ENCODE data around the gene PAH. TPM values are rescaled to one million over a fixed set of nuclear protein-coding genes. Genes with fewer than 3 reads are reported as not detected.

PAH gene
- total and polyA plus RNA-seq, 2 of the 4 experiments (the other 2 are of a cell fraction) = not detected

DNA sequence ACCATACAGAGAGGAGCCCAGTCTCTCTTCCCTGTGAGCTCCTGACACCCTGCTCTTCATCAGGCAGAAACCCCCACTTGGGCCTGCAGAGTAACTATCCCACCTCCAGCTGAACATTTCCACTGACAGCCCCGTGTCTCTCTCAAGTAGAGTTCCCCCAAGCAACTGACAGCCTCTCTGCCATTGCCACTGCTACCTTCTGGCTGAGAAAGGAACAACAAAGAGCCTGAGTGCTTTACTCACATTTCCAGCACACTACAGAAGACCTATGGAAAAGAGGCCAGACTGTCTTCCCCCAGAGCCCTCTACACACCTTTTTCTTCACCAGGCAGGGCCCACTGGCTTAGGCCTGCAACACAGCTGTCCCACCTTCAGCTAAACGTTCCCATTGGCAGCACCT is 22.0 kb upstream of the PAH start:
- Histone ChIP-seq H3K27ac (ENCODE audit: insufficient read depth, low read length) (no peak overlapping the region), H3K9ac (ENCODE audit: low read depth, low read length) (no peak overlapping the region), H3K4me2 (ENCODE audit: low read depth, low read length) (no peak overlapping the region), H3K4me1 (ENCODE audit: control insufficient read depth, insufficient read depth, low read length) (no peaks in the 10 kb centered on the region), H3K14ac (replicated peaks; ENCODE audit: low read depth, low read length) (no peak overlapping the region), H2AK9ac (replicated peaks; ENCODE audit: low read depth, low read length, poor library complexity) (no peak overlapping the region), H3K9me1 (ENCODE audit: insufficient read depth, low read length) (no peaks in the 10 kb centered on the region), H2BK20ac (ENCODE audit: low read depth, low read length) (no peak overlapping the region), H3K79me1 (ENCODE audit: low read depth in 1 of 2, low read length in 2 of 2) (no peaks in the 10 kb centered on the region), H4K5ac (ENCODE audit: low read depth, low read length) (no peak overlapping the region), H2AFZ (replicated peaks; ENCODE audit: low read length, poor library complexity) (no peak overlapping the region), H3K18ac (ENCODE audit: low read depth, low read length) (no peak overlapping the region), H4K91ac (ENCODE audit: insufficient read depth, low read depth, low read length) (no peak overlapping the region), H3K4ac (ENCODE audit: low read depth, low read length) (no peak overlapping the region), H4K20me1 (ENCODE audit: insufficient read depth, low read length) (no peaks in the 10 kb centered on the region), H3K36me3 (ENCODE audit: control insufficient read depth, insufficient read depth, low read length) (no peaks in the 10 kb centered on the region), H2BK120ac (ENCODE audit: low read depth, low read length) (no peak overlapping the region), H3K23ac (ENCODE audit: low read depth, low read length) (no peak overlapping the region), H2BK15ac (ENCODE audit: low read depth, low read length) (no peak overlapping the region), H2AK5ac (ENCODE audit: low read depth, low read length) (no peak overlapping the region), H2BK5ac (ENCODE audit: low read depth, low read length, poor library complexity, severe bottlenecking) (no peak overlapping the region), H3K4me3 (ENCODE audit: insufficient read depth, low read depth, low read length) (no peak overlapping the region), H3K9me3 (ENCODE audit: control insufficient read depth, insufficient read depth, low read length) (peaks cover 9% of the 10 kb centered on the region; the same call in 1 of the 2 replicates), H4K8ac (ENCODE audit: low read depth in 2 of 2, low read length in 2 of 2) (no peak overlapping the region), H3K27me3 (ENCODE audit: control insufficient read depth, insufficient read depth, low read length) (no peaks in the 10 kb centered on the region), H3K56ac (ENCODE audit: extremely low read depth, insufficient read depth, low read length) (no peak overlapping the region)
- no peak for ATAC-seq (ENCODE audit: low read depth)
- no TSS peak for BruUV-seq (replicated peaks)
- ChIA-PET CTCF (no interaction called here), POLR2A (ENCODE audit: unreplicated experiment) (no interaction called here)
- TF ChIP-seq MXI1 (IDR thresholded peaks at IDR 0.05; ENCODE audit: borderline replicate concordance, low read depth, low read length) (no peak), MAZ (IDR thresholded peaks at IDR 0.05; ENCODE audit: borderline replicate concordance, low read depth, low read length) (no peak), RFX5 (IDR thresholded peaks at IDR 0.05; ENCODE audit: low read depth, low read length) (no peak), POLR2A (IDR thresholded peaks at IDR 0.05; ENCODE audit: low read depth, low read length) (no peak), MAFK (IDR thresholded peaks at IDR 0.05; ENCODE audit: low read depth, low read length) (no peak), RAD21 (IDR thresholded peaks at IDR 0.05; ENCODE audit: low read length) (no peak), CHD1 (IDR thresholded peaks at IDR 0.05; ENCODE audit: low read depth, low read length) (no peak), RCOR1 (IDR thresholded peaks at IDR 0.05; ENCODE audit: insufficient replicate concordance, low read length) (no peak), SMC3 (IDR thresholded peaks at IDR 0.05; ENCODE audit: low read depth, low read length) (no peak), NFE2L2 (IDR thresholded peaks at IDR 0.05; ENCODE audit: low read depth, low read length) (no peak)
- TF ChIP-seq, protein P1, sequence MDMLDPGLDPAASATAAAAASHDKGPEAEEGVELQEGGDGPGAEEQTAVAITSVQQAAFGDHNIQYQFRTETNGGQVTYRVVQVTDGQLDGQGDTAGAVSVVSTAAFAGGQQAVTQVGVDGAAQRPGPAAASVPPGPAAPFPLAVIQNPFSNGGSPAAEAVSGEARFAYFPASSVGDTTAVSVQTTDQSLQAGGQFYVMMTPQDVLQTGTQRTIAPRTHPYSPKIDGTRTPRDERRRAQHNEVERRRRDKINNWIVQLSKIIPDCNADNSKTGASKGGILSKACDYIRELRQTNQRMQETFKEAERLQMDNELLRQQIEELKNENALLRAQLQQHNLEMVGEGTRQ (IDR thresholded peaks at IDR 0.05; ENCODE audit: low read depth, low read length) = no peak
- TF ChIP-seq, protein P2, sequence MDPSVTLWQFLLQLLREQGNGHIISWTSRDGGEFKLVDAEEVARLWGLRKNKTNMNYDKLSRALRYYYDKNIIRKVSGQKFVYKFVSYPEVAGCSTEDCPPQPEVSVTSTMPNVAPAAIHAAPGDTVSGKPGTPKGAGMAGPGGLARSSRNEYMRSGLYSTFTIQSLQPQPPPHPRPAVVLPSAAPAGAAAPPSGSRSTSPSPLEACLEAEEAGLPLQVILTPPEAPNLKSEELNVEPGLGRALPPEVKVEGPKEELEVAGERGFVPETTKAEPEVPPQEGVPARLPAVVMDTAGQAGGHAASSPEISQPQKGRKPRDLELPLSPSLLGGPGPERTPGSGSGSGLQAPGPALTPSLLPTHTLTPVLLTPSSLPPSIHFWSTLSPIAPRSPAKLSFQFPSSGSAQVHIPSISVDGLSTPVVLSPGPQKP (IDR thresholded peaks at IDR 0.05; ENCODE audit: borderline replicate concordance, low read depth, low read length) = no peak
- TF ChIP-seq, protein P3, sequence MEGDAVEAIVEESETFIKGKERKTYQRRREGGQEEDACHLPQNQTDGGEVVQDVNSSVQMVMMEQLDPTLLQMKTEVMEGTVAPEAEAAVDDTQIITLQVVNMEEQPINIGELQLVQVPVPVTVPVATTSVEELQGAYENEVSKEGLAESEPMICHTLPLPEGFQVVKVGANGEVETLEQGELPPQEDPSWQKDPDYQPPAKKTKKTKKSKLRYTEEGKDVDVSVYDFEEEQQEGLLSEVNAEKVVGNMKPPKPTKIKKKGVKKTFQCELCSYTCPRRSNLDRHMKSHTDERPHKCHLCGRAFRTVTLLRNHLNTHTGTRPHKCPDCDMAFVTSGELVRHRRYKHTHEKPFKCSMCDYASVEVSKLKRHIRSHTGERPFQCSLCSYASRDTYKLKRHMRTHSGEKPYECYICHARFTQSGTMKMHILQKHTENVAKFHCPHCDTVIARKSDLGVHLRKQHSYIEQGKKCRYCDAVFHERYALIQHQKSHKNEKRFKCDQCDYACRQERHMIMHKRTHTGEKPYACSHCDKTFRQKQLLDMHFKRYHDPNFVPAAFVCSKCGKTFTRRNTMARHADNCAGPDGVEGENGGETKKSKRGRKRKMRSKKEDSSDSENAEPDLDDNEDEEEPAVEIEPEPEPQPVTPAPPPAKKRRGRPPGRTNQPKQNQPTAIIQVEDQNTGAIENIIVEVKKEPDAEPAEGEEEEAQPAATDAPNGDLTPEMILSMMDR (conservative IDR thresholded peaks at IDR 0.05; ENCODE audit: low read depth, low read length) = no peak
- intact Hi-C loops (cut with micrococcal nuclease) = no loop called here
- dilution Hi-C loops (cut with HindIII; ENCODE audit: low sequenced_read_pairs, unreplicated experiment) = no loop called here
- WGBS, 2 experiments (ENCODE audit: extremely low coverage in 2 of 2, insufficient read length in 1 of 2) = 25% methylated on average over 1 of the region's 2 CpGs; no CpG with 5 or more reads in 1 of the 2 experiments
- no peak for DNase-seq
- in situ Hi-C loops (cut with MboI; ENCODE audit: low sequenced_read_pairs) = no loop called here

Data from IMR-90 (cell line).